ENCODE results near the gene SYNGR1. TPM values are rescaled to one million over a fixed set of nuclear protein-coding genes. Genes with fewer than 3 reads are reported as not detected.

Gene SYNGR1
- total RNA-seq, 1 donor from 2014 or later, result 26.6 TPM

DNA sequence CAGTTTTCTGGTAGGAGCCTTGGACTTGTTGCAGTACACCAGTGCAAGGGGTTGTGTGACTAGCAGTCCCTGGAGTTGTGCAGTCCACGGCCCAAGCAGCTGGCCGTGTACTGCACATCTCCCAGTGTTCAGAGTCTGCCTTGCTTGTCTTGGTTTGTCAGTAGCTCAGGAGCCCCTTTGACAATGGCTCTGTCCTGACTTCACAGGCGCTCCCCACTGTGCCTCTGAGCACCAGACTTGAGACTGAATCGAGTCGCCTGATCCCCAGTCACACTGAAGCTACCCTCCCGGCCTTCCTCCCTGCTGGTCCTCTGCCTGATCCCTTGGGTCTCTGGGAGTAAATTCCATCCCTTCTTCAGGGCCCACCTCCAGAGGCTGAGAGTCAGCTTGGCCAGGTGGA is 19.4 kb downstream of the SYNGR1 start:
- H3K4me3 Mint-ChIP-seq (ENCODE audit: unreplicated experiment), result no peak overlapping the region
- no peaks in the 10 kb centered on the region for H3K9me3 Mint-ChIP-seq (ENCODE audit: unreplicated experiment)

GRCh38 chr22:39369586-39369985 is 19.8 kb downstream of the SYNGR1 start:
- peaks cover 21% of the 10 kb centered on the region for H3K4me1 Mint-ChIP-seq (ENCODE audit: unreplicated experiment)
- no peaks in the 10 kb centered on the region for H3K36me3 Mint-ChIP-seq (ENCODE audit: unreplicated experiment)
- TF ChIP-seq CTCF (IDR thresholded peaks at IDR 0.05), result no peak
- H3K4me3 Mint-ChIP-seq (ENCODE audit: unreplicated experiment), result no peak overlapping the region
- no peaks in the 10 kb centered on the region for H3K9me3 Mint-ChIP-seq (ENCODE audit: unreplicated experiment)
- no peaks in the 10 kb centered on the region for H3K27me3 Mint-ChIP-seq (ENCODE audit: unreplicated experiment)
- DNase-seq (ENCODE audit: extremely low spot score, unreplicated experiment), result no peak
- H3K27ac Mint-ChIP-seq (ENCODE audit: unreplicated experiment), result no peak overlapping the region

More for the DNA sequence above, 19.4 kb downstream of the SYNGR1 start:
- Mint-ChIP-seq H3K36me3 (ENCODE audit: unreplicated experiment) (no peaks in the 10 kb centered on the region), H3K4me1 (ENCODE audit: unreplicated experiment) (peaks cover 25% of the 10 kb centered on the region), H3K27me3 (ENCODE audit: unreplicated experiment) (no peaks in the 10 kb centered on the region), H3K27ac (ENCODE audit: unreplicated experiment) (no peak overlapping the region)
- DNase-seq (ENCODE audit: extremely low spot score, unreplicated experiment), result no peak
- TF ChIP-seq CTCF (IDR thresholded peaks at IDR 0.05), result no peak

DNA sequence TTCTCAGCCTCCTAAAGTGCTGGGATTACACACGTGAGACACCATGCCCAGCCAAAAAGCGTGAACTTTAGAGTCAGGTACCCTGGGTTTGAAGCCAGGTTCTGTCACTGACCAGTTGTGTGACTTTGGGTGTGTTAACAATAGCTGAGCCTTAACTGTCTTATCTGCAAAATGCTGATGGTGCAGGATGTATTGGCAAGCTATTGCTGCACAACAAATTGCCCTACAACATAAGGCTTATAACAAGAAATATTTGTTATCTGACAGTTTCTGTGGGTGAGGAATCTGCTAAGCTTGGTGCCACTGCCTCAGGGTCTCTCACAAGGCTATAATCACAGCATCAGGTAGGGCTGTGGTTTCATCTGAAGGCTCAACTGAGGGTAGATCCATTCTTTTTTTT is 21.9 kb downstream of the SYNGR1 start:
- H3K27me3 Mint-ChIP-seq (ENCODE audit: unreplicated experiment), result no peaks in the 10 kb centered on the region
- peaks cover under 1% of the 10 kb centered on the region for H3K36me3 Mint-ChIP-seq (ENCODE audit: unreplicated experiment)
- TF ChIP-seq CTCF (IDR thresholded peaks at IDR 0.05), result no peak
- H3K9me3 Mint-ChIP-seq (ENCODE audit: unreplicated experiment), result no peaks in the 10 kb centered on the region
- H3K27ac Mint-ChIP-seq (ENCODE audit: unreplicated experiment), result no peak overlapping the region
- H3K4me1 Mint-ChIP-seq (ENCODE audit: unreplicated experiment), result peaks cover 13% of the 10 kb centered on the region
- DNase-seq (ENCODE audit: extremely low spot score, unreplicated experiment), result no peak
- no peak overlapping the region for H3K4me3 Mint-ChIP-seq (ENCODE audit: unreplicated experiment)

DNA sequence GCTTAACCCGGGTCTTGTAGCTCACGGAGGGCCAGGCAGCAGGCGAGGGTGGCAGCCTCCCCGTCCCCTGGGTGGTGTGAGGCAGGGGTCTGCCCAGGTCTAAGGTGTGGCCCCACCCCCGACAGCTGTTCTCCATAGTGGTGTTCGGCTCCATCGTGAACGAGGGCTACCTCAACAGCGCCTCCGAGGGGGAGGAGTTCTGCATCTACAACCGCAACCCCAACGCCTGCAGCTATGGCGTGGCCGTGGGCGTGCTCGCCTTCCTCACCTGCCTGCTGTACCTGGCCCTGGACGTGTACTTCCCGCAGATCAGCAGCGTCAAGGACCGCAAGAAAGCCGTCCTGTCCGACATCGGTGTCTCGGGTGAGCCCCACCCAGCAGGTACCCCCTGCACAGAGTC is 24.4 kb downstream of the SYNGR1 start:
- no peaks in the 10 kb centered on the region for H3K4me1 Mint-ChIP-seq (ENCODE audit: unreplicated experiment)
- H3K4me3 Mint-ChIP-seq (ENCODE audit: unreplicated experiment), result no peak overlapping the region
- H3K36me3 Mint-ChIP-seq (ENCODE audit: unreplicated experiment), result peaks cover 5% of the 10 kb centered on the region
- no peaks in the 10 kb centered on the region for H3K9me3 Mint-ChIP-seq (ENCODE audit: unreplicated experiment)
- H3K27me3 Mint-ChIP-seq (ENCODE audit: unreplicated experiment), result no peaks in the 10 kb centered on the region
- no peak overlapping the region for H3K27ac Mint-ChIP-seq (ENCODE audit: unreplicated experiment)
- no peak for TF ChIP-seq CTCF (IDR thresholded peaks at IDR 0.05)
- DNase-seq (ENCODE audit: extremely low spot score, unreplicated experiment), result no peak

GRCh38 chr22:39374801-39375200 is 25.0 kb downstream of the SYNGR1 start:
- Mint-ChIP-seq H3K27me3 (ENCODE audit: unreplicated experiment) (no peaks in the 10 kb centered on the region), H3K36me3 (ENCODE audit: unreplicated experiment) (peaks cover 5% of the 10 kb centered on the region), H3K27ac (ENCODE audit: unreplicated experiment) (no peak overlapping the region), H3K9me3 (ENCODE audit: unreplicated experiment) (no peaks in the 10 kb centered on the region), H3K4me1 (ENCODE audit: unreplicated experiment) (no peaks in the 10 kb centered on the region), H3K4me3 (ENCODE audit: unreplicated experiment) (no peak overlapping the region)
- TF ChIP-seq CTCF (IDR thresholded peaks at IDR 0.05), result no peak
- no peak for DNase-seq (ENCODE audit: extremely low spot score, unreplicated experiment)
